ENCODE measurements around the gene PXMP2. TPM values are rescaled to one million over a fixed set of nuclear protein-coding genes. Genes with fewer than 3 reads are reported as not detected.

Gene PXMP2
- total RNA-seq, 4 donors from 2014 or later, result 8.5 to 87.9 (median 29.4) TPM

DNA sequence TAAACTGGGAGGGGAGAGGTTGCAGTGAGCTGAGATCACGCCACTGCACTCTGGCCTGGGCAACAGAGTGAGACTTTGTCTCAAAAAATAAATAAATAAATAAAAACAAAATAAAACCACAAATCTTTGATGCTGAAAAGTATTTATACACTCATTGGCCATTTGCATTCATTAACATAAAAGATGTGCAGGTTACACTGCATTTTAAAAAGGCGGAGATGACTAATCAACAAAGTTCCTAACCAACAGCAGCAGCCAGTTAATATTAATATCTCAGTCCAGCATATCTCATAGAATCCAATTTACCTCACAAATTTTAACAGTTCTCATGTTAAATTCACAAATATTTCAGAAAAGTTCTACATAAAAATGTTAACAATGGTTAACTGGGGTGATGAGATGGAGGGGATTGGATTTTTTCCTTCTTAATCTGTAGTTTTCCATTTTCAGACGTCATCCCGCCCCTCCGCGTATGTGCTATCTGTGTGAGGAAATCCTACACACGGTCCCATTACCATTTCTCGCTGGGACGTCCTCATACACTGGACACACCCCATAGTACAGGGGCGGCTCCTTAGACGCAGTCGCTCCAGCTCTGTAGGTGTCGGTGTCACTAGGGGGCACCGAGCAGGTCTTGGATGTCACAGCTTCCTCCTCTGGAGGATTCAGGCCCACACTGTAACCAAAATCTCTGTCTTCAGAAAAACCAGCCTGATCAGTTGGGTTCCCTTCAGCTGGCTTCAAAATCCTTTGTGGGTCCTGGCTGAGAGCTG is 67.0 kb downstream of the PXMP2 start:
- intact Hi-C loops (cut with DNase I; ENCODE audit: low total_unique reads), result no loop called here
- Histone ChIP-seq H3K9me3 (no peaks in the 10 kb centered on the region), H3K36me3 (no peaks in the 10 kb centered on the region), H3K4me1 (no peaks in the 10 kb centered on the region), H3K27ac (no peak overlapping the region), H3K27me3 (no peaks in the 10 kb centered on the region), H3K4me3 (no peak overlapping the region)
- DNase-seq, result no peak
- TF ChIP-seq, protein P1, sequence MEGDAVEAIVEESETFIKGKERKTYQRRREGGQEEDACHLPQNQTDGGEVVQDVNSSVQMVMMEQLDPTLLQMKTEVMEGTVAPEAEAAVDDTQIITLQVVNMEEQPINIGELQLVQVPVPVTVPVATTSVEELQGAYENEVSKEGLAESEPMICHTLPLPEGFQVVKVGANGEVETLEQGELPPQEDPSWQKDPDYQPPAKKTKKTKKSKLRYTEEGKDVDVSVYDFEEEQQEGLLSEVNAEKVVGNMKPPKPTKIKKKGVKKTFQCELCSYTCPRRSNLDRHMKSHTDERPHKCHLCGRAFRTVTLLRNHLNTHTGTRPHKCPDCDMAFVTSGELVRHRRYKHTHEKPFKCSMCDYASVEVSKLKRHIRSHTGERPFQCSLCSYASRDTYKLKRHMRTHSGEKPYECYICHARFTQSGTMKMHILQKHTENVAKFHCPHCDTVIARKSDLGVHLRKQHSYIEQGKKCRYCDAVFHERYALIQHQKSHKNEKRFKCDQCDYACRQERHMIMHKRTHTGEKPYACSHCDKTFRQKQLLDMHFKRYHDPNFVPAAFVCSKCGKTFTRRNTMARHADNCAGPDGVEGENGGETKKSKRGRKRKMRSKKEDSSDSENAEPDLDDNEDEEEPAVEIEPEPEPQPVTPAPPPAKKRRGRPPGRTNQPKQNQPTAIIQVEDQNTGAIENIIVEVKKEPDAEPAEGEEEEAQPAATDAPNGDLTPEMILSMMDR (IDR thresholded peaks at IDR 0.05), result no peak
- TF ChIP-seq POLR2A (IDR thresholded peaks at IDR 0.05), result no peak

Small RNAs within 50 kb of the gene (small RNA-seq; reads per million reads assigned to genes)
- gene RNA5SP379, result not detected

Other genes starting within 250 kb of the PXMP2 start
- 10 to 100 TPM in 2 of 4 donors, 1 to 10 TPM in 2; 2.9 to 59.1 (median 31.8) TPM for gene FBRSL1, start 197.4 kb upstream of the PXMP2 start, total RNA-seq
- gene LRCOL1, start 77.0 kb upstream of the PXMP2 start, total RNA-seq, result 1 to 10 TPM in 2 of 4 donors, under 1 TPM in 1, not detected in 1; 0.79 to 7.1 (median 1.5) TPM
- gene P2RX2, start 68.8 kb upstream of the PXMP2 start, total RNA-seq, result not detected
- 10 to 100 TPM in 3 of 4 donors, 1 to 10 TPM in 1; 7.7 to 71.3 (median 28.8) TPM for gene POLE, start 245 bp upstream of the PXMP2 start, total RNA-seq
- gene PGAM5, start 23.3 kb downstream of the PXMP2 start, total RNA-seq, result 10 to 100 TPM in 2 of 4 donors, 1 to 10 TPM in 2; 5.0 to 30.8 (median 19.4) TPM
- 10 to 100 TPM; 21.2 to 87.4 (median 69.6) TPM for gene ANKLE2, start 74.2 kb downstream of the PXMP2 start, total RNA-seq
- gene GOLGA3, start 141.3 kb downstream of the PXMP2 start, total RNA-seq, result 100 to 1,000 TPM in 2 of 4 donors, 10 to 100 TPM in 2; 46.2 to 138 (median 90.1) TPM
- 10 to 100 TPM in 3 of 4 donors, 1 to 10 TPM in 1; 6.1 to 54.0 (median 21.5) TPM for gene CHFR, start 200.0 kb downstream of the PXMP2 start, total RNA-seq

Data from uterus (tissue), 4 donors.